ENCODE results near the gene NHLH2. TPM values are rescaled to one million over a fixed set of nuclear protein-coding genes. Genes with fewer than 3 reads are reported as not detected.
A peak's percentile ranks its signal among the peaks of the same experiment; 100 is the strongest.

The NHLH2 gene
- polyA plus RNA-seq, 1 of the 3 experiments (the other 2 are of a cell fraction) = not detected

- Histone ChIP-seq H3K9me2 (no peaks in the 10 kb centered on the region), H3K9ac (no peak overlapping the region), H3K4me2 (no peak overlapping the region), H3K27me3 (ENCODE audit: insufficient read depth) (peaks cover 11% of the 10 kb centered on the region), H3K4me1 (ENCODE audit: control insufficient read depth in 1 of 2, insufficient read depth in 2 of 2, low read depth in 1 of 2, low read length in 1 of 2) (peaks cover 0 to 2% of the 10 kb centered on the region in 2 experiments; a peak in 2 of 4 replicates), H3K9me3 (no peaks in the 10 kb centered on the region), H3K27ac (ENCODE audit: low read depth in 2 of 2, low read length in 1 of 2) (no peak overlapping the region), H3K79me2 (ENCODE audit: insufficient read depth) (no peaks in the 10 kb centered on the region), H3K4me3 (ENCODE audit: low read depth in 2 of 2, low read length in 1 of 2) (no peak overlapping the region), H4K20me1 (ENCODE audit: insufficient read depth) (no peaks in the 10 kb centered on the region), H3K36me3 (replicated peaks in 1 of 2; ENCODE audit: control insufficient read depth in 1 of 2, insufficient read depth in 2 of 2, low read length in 1 of 2) (no peaks in the 10 kb centered on the region), H3F3A (replicated peaks; ENCODE audit: insufficient read depth) (no peaks in the 10 kb centered on the region), H2AFZ (ENCODE audit: low read depth) (no peak overlapping the region)
- CTCF ChIA-PET = no interaction called here
- TF ChIP-seq ELF1 (IDR thresholded peaks at IDR 0.05) (no peak), POLR2AphosphoS5 (IDR thresholded peaks at IDR 0.05; ENCODE audit: low read depth, low read length) (no peak), FOXJ3 (CRISPR knock-in tag; IDR thresholded peaks at IDR 0.05) (no peak), TCF12 (IDR thresholded peaks at IDR 0.05) (no peak), GATA2 (CRISPR knock-in tag; IDR thresholded peaks at IDR 0.05) (no peak), USF2 (IDR thresholded peaks at IDR 0.05; ENCODE audit: borderline replicate concordance, low read depth, low read length) (no peak), GABPA (IDR thresholded peaks at IDR 0.05; ENCODE audit: low read depth) (no peak)
- WGBS (ENCODE audit: low lambda C conversion rate) = 65% methylated on average over 33 of the region's 67 CpGs
- peak; percentile 21 for DNase-seq
- POLR2A ChIA-PET = no interaction called here
Observed at GRCh38 chr1:115838431-115839028, 2.4 kb downstream of the NHLH2 start.

- no peak for DNase-seq
- Histone ChIP-seq H3K9me2 (no peaks in the 10 kb centered on the region), H3K36me3 (replicated peaks in 1 of 2; ENCODE audit: control insufficient read depth in 1 of 2, insufficient read depth in 2 of 2, low read length in 1 of 2) (no peaks in the 10 kb centered on the region), H3F3A (replicated peaks; ENCODE audit: insufficient read depth) (no peaks in the 10 kb centered on the region), H3K9ac (no peak overlapping the region), H3K27ac (ENCODE audit: low read depth in 2 of 2, low read length in 1 of 2) (no peak overlapping the region), H3K27me3 (ENCODE audit: insufficient read depth) (peaks cover 11% of the 10 kb centered on the region), H4K20me1 (ENCODE audit: insufficient read depth) (no peaks in the 10 kb centered on the region), H2AFZ (ENCODE audit: low read depth) (no peak overlapping the region), H3K4me2 (no peak overlapping the region), H3K79me2 (ENCODE audit: insufficient read depth) (no peaks in the 10 kb centered on the region), H3K9me3 (no peaks in the 10 kb centered on the region), H3K4me1 (ENCODE audit: control insufficient read depth in 1 of 2, insufficient read depth in 2 of 2, low read depth in 1 of 2, low read length in 1 of 2) (peaks cover 0 to 2% of the 10 kb centered on the region in 2 experiments; a peak in 2 of 4 replicates), H3K4me3 (ENCODE audit: low read depth in 2 of 2, low read length in 1 of 2) (no peak overlapping the region)
- POLR2A ChIA-PET = no interaction called here
- TF ChIP-seq MEF2A (IDR thresholded peaks at IDR 0.05; ENCODE audit: borderline replicate concordance, low read depth) = no peak
- CTCF ChIA-PET = no interaction called here
- 73% methylated on average over 30 of the region's 80 CpGs for WGBS (ENCODE audit: low lambda C conversion rate)
Observed at GRCh38 chr1:115837740-115838421, 3.0 kb downstream of the NHLH2 start.

- no peaks in the 10 kb centered on the region for H3K36me3 ChIP-seq (replicated peaks in 1 of 2; ENCODE audit: control insufficient read depth in 1 of 2, insufficient read depth in 2 of 2, low read length in 1 of 2)
- H3K27me3 ChIP-seq (ENCODE audit: insufficient read depth) = peaks cover 11% of the 10 kb centered on the region
- POLR2A ChIA-PET = no interaction called here
- no peaks in the 10 kb centered on the region for H4K20me1 ChIP-seq (ENCODE audit: insufficient read depth)
- H3K9ac ChIP-seq = no peak overlapping the region
- no peaks in the 10 kb centered on the region for H3K9me3 ChIP-seq
- H3K79me2 ChIP-seq (ENCODE audit: insufficient read depth) = no peaks in the 10 kb centered on the region
- CTCF ChIA-PET = no interaction called here
- H3K27ac ChIP-seq (ENCODE audit: low read depth in 2 of 2, low read length in 1 of 2) = no peak overlapping the region
- WGBS (ENCODE audit: low lambda C conversion rate) = 61% methylated on average over 4 of the region's 4 CpGs
- peaks cover 0 to 2% of the 10 kb centered on the region in 2 experiments; a peak in 2 of 4 replicates for H3K4me1 ChIP-seq (ENCODE audit: control insufficient read depth in 1 of 2, insufficient read depth in 2 of 2, low read depth in 1 of 2, low read length in 1 of 2)
- H3K4me3 ChIP-seq (ENCODE audit: low read depth in 2 of 2, low read length in 1 of 2) = no peak overlapping the region
- H2AFZ ChIP-seq (ENCODE audit: low read depth) = no peak overlapping the region
- H3K9me2 ChIP-seq = no peaks in the 10 kb centered on the region
- no peaks in the 10 kb centered on the region for H3F3A ChIP-seq (replicated peaks; ENCODE audit: insufficient read depth)
- DNase-seq = no peak
- H3K4me2 ChIP-seq = no peak overlapping the region
- TF ChIP-seq RFX5 (IDR thresholded peaks at IDR 0.05; ENCODE audit: low read length) = no peak
- no peak for TF ChIP-seq REST (IDR thresholded peaks at IDR 0.05; ENCODE audit: low read depth, low read length)
- TF ChIP-seq ZBTB33 (IDR thresholded peaks at IDR 0.05; ENCODE audit: borderline replicate concordance, low read depth) = no peak
- no peak for TF ChIP-seq GABPA (IDR thresholded peaks at IDR 0.05; ENCODE audit: low read depth)
- TF ChIP-seq RXRA (IDR thresholded peaks at IDR 0.05; ENCODE audit: borderline replicate concordance, low read depth) = no peak
- TF ChIP-seq TEAD4 (IDR thresholded peaks at IDR 0.05; ENCODE audit: borderline replicate concordance, insufficient read depth) = no peak
- no peak for TF ChIP-seq SMC3 (IDR thresholded peaks at IDR 0.05; ENCODE audit: low read depth, low read length)
- TF ChIP-seq RAD21 (IDR thresholded peaks at IDR 0.05; ENCODE audit: low read length) = no peak
- TF ChIP-seq ELF1 (IDR thresholded peaks at IDR 0.05) = no peak
Observed at GRCh38 chr1:115837341-115837739, 3.6 kb downstream of the NHLH2 start.
